HG02973 (cell line): ENCODE results near the gene C1orf21.

Experiments used
- ATAC-seq: cut with Tn5 transposase; IDR thresholded peaks from one replicate; pipeline ENCODE4 v1.9.1; 2021; ENCODE audit warnings: moderate library complexity; ENCODE audit not compliant: unreplicated experiment

The C1orf21 gene

GRCh38 chr1:184442260-184442659 lies 55.4 kb downstream of the C1orf21 start:
- no peak for ATAC-seq

- ATAC-seq: no peak
Observed at GRCh38 chr1:184443201-184443600, 56.4 kb downstream of the C1orf21 start.

GRCh38 chr1:184443624-184444023 lies 56.8 kb downstream of the C1orf21 start:
- ATAC-seq: no peak

GRCh38 chr1:184445997-184446396 lies 59.2 kb downstream of the C1orf21 start:
- no peak for ATAC-seq

- ATAC-seq: no peak
Observed at GRCh38 chr1:184447651-184448185, 60.9 kb downstream of the C1orf21 start.

- no peak for ATAC-seq
Observed at GRCh38 chr1:184449916-184450315, 63.1 kb downstream of the C1orf21 start.

GRCh38 chr1:184455786-184456185 lies 69.0 kb downstream of the C1orf21 start:
- ATAC-seq: no peak

GRCh38 chr1:184456189-184456588 lies 69.4 kb downstream of the C1orf21 start:
- ATAC-seq: no peak

- no peak for ATAC-seq
Observed at GRCh38 chr1:184457500-184457899, 70.7 kb downstream of the C1orf21 start.

GRCh38 chr1:184461321-184461720 lies 74.5 kb downstream of the C1orf21 start:
- ATAC-seq: no peak

- no peak for ATAC-seq
Observed at GRCh38 chr1:184462155-184462554, 75.3 kb downstream of the C1orf21 start.

GRCh38 chr1:184462990-184463389 lies 76.2 kb downstream of the C1orf21 start:
- no peak for ATAC-seq

- ATAC-seq: no peak
Observed at GRCh38 chr1:184463680-184464079, 76.9 kb downstream of the C1orf21 start.

GRCh38 chr1:184464757-184465156 lies 77.9 kb downstream of the C1orf21 start:
- ATAC-seq: no peak

GRCh38 chr1:184465489-184466146 lies 78.8 kb downstream of the C1orf21 start:
- no peak for ATAC-seq

- ATAC-seq: no peak
Observed at GRCh38 chr1:184467295-184467694, 80.5 kb downstream of the C1orf21 start.

GRCh38 chr1:184469396-184469795 lies 82.6 kb downstream of the C1orf21 start:
- no peak for ATAC-seq

GRCh38 chr1:184471686-184472085 lies 84.9 kb downstream of the C1orf21 start:
- no peak for ATAC-seq

GRCh38 chr1:184472136-184472535 lies 85.3 kb downstream of the C1orf21 start:
- no peak for ATAC-seq

- ATAC-seq: no peak
Observed at GRCh38 chr1:184473176-184473966, 86.5 kb downstream of the C1orf21 start.

GRCh38 chr1:184476187-184476586 lies 89.4 kb downstream of the C1orf21 start:
- ATAC-seq: no peak
